GM12874 (cell line): ENCODE data around the gene CYTH3.

Experiments
- CTCF ChIP-seq: IDR thresholded peaks from 2 replicates; pipeline ENCODE4 v1.5.1; 2011; ENCODE audit warnings: low read depth, mild to moderate bottlenecking, control low read depth, low read length, moderate library complexity; ENCODE audit not compliant: insufficient read depth

Gene CYTH3

GRCh38 chr7:6243168-6243567 is 29.3 kb downstream of the CYTH3 start:
- no peak for TF ChIP-seq CTCF

GRCh38 chr7:6242561-6242960 is 29.9 kb downstream of the CYTH3 start:
- TF ChIP-seq CTCF, result no peak

GRCh38 chr7:6241607-6241973 is 30.8 kb downstream of the CYTH3 start:
- TF ChIP-seq CTCF, result no peak

- no peak for TF ChIP-seq CTCF
These were observed 34.0 kb downstream of the CYTH3 start for GRCh38 chr7:6238309-6238925.

GRCh38 chr7:6237730-6238129 is 34.7 kb downstream of the CYTH3 start:
- TF ChIP-seq CTCF, result no peak

GRCh38 chr7:6237011-6237410 is 35.4 kb downstream of the CYTH3 start:
- no peak for TF ChIP-seq CTCF

- no peak for TF ChIP-seq CTCF
These were observed 37.2 kb downstream of the CYTH3 start for GRCh38 chr7:6235029-6235871.
